HG03442 (cell line): ENCODE data around the gene SLC1A2.
"Not testable (repeated sequence)": the region's sequence is repeated elsewhere in the genome, so short reads cannot be mapped to it uniquely, and the experiment has no call there.

Experiments used
- ATAC-seq: cut with Tn5 transposase; IDR thresholded peaks from one replicate; pipeline ENCODE4 v1.9.1; 2021; ENCODE audit warnings: mild to moderate bottlenecking, moderate library complexity; ENCODE audit not compliant: unreplicated experiment

The SLC1A2 gene

DNA sequence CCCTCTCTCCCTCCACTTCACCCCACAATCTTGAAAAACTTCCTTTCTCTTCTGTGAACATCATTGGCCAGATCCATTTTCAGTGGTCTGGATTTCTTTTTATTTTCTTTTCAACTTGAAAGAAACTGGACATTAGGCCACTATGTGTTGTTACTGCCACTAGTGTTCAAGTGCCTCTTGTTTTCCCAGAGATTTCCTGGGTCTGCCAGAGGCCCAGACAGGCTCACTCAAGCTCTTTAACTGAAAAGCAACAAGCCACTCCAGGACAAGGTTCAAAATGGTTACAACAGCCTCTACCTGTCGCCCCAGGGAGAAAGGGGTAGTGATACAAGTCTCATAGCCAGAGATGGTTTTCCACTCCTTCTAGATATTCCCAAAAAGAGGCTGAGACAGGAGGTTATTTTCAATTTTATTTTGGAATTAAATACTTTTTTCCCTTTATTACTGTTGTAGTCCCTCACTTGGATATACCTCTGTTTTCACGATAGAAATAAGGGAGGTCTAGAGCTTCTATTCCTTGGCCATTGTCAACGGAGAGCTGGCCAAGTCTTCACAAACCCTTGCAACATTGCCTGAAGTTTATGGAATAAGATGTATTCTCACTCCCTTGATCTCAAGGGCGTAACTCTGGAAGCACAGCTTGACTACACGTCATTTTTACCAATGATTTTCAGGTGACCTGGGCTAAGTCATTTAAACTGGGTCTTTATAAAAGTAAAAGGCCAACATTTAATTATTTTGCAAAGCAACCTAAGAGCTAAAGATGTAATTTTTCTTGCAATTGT is 188.1 kb downstream of the SLC1A2 start:
- ATAC-seq: no peak

DNA sequence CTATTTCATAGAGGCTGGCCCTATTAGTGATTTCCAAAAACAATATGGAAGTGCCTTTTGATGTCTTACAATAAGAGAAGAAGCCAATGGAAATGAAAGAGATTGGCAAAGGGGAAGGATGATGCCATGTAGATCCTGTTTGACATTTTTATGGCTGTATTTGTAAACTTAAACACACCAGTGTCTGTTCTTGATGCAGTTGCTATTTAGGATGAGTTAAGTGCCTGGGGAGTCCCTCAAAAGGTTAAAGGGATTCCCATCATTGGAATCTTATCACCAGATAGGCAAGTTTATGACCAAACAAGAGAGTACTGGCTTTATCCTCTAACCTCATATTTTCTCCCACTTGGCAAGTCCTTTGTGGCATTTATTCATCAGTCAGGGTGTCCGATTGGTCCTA is 189.0 kb downstream of the SLC1A2 start:
- ATAC-seq: no peak

- no peak for ATAC-seq
Measured at GRCh38 chr11:35228328-35228725, 191.0 kb downstream of the SLC1A2 start.

- ATAC-seq: no peak
Measured at GRCh38 chr11:35227576-35228327, 191.6 kb downstream of the SLC1A2 start.

- not testable (repeated sequence) for ATAC-seq
Measured at GRCh38 chr11:35226756-35227155, 192.6 kb downstream of the SLC1A2 start.

DNA sequence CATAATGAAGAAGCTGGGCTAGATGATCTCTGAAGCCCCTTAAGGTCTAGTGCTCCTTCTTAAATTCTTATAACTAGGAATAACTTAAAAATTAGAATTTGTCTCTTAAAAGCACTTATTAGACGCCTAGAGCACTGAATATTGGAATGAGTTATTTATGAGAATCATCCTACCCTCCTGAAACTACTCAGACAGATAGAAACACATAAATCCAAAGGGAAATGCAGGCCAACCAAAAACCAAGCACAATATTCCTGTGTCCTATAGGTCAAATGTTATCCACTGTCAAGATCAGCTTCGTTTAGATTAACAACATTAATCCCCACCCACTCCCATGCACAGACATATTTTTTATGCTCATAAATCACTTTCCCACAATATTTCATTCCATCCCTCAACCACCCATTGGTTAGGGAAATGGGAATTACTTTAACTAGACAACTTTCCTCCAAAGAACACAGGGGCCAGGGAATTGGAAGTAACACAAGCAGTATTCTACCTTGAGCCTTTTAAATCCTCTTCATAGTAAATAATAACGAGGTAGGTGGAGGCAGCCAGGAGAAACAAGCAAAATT is 193.3 kb downstream of the SLC1A2 start:
- ATAC-seq: no peak

- no peak for ATAC-seq
Measured at GRCh38 chr11:35223991-35224390, 195.4 kb downstream of the SLC1A2 start.

- no peak for ATAC-seq
Measured at GRCh38 chr11:35223371-35223796, 196.0 kb downstream of the SLC1A2 start.

DNA sequence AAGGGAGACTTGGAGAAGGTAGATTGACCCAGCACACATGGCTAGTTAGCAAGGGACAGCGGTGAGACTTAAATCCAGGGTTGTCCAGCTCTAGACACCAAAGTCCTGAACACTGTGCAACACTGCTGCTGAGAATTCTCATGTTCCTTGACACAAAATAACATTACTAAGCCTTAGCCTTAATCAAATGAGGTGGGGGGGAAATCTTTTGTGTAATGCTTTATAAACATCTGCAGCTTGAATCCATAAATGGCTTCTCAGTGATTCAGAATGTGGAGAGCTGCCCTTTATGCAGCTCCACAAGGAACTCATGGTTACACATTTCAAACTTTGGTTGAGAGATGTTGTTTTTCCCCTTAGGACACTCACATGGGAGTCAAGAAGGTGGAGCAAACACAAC is 200.4 kb downstream of the SLC1A2 start:
- no peak for ATAC-seq

- ATAC-seq: no peak
Measured at GRCh38 chr11:35216962-35217678, 202.2 kb downstream of the SLC1A2 start.

- ATAC-seq: no peak
Measured at GRCh38 chr11:35215945-35216344, 203.4 kb downstream of the SLC1A2 start.

DNA sequence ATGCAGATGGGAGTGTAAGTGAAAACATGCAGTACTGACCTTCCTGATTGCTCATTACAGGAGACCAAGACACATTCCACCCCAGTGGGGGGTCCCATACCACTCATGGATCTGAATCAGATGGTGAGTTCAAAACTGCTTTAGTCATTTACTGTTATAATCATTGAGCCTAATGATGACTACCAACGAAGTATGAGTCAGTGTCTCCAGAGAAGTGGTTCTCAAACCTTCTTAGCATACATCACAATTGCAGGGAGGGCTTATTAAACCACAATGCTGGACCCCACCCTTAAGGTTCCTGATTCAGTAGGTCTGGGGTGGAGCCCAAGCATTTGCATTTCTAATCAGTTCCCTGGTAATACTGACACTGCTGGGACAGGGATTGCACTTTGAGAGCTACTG is 204.6 kb downstream of the SLC1A2 start:
- no peak for ATAC-seq

DNA sequence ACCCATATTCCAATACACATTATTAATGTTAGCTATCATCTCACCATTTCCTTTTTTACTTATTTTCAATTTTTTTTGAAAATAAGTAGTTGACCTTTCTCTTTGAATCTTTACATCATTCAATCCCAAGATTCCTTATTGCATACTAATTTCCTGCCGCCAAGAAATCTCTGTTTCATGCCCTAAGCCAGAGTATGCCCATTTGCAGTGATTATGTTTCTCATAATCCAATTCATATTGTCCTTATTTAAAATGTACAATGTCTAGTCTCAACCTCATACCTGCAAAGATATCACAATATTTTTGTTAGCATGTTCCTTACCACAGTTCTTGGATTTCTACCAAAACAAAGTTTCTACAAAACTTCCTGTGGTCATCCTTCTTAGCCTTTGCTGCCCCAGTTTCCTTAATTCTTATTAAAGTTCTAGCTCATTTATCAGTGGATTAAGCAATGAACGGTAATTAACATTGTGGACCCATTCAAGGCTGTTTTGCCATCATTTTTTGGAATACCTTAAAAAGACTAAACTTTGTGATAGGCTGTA is 205.1 kb downstream of the SLC1A2 start:
- no peak for ATAC-seq

- no peak for ATAC-seq
Measured at GRCh38 chr11:35211952-35212351, 207.4 kb downstream of the SLC1A2 start.

DNA sequence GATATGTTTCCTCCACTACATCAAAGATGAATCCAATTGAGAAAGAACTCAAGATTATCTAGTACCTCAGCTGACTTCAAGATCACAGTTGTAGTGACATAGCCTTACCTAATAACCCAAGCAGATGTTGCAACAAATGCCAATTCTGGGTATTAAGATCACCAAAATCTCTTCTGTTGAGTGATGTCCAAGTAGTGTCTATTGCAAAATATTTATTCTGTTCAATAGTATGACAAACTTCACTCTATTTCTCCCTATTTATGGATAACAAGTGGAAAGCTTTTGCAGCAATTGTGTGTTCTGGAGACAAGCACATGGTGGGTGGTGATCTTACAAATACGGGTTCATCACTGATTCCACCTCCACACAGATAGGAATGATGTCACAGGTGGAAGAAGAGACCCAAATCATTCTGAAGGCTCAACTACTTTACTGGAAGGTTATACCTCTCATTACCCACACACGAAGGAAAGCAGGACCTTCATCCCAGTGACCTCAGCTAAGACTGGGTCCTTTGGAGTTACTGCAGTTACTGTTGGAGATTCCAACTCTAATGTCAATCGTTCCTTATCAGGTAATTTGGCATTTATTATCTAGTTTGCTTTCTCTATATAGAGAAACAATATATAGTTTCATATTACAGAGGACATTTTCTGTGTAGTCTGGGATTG is 208.3 kb downstream of the SLC1A2 start:
- no peak for ATAC-seq

DNA sequence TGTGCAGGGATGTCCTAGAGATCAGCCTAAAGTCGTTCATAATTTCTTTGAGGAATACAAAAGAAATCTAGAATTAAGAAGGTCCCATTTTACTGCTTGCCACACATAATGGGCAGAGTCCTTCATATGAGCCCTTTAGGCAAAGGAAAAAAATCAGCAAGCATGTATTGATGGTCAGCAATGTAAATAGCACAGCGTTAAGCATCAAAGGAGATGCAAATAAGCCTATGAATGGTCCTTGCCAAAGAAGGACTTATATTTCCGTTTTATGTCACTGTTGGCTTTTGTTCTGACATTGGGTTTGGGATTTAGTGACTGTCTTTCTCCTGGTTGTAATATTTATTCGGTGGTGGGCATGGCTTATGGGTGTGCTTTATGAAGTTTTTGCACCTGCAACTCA is 210.6 kb downstream of the SLC1A2 start:
- ATAC-seq: no peak

GRCh38 chr11:35207471-35208403 is 211.6 kb downstream of the SLC1A2 start:
- ATAC-seq: no peak

GRCh38 chr11:35206616-35207015 is 212.7 kb downstream of the SLC1A2 start:
- no peak for ATAC-seq

- no peak for ATAC-seq
Measured at GRCh38 chr11:35204614-35205013, 214.7 kb downstream of the SLC1A2 start.
